SK-N-MC (cell line): ENCODE measurements around the gene USP3.
A peak's percentile ranks its signal among the peaks of the same experiment; 100 is the strongest.

Experiments used
- DNase-seq: peaks from one replicate; pipeline ENCODE4 v3.0.0-alpha.2; 2011; ENCODE audit warnings: low read depth, low spot score
- H3K27ac ChIP-seq: fragments of 200-600 bp; sonication (generic); 2 replicates; pipeline ENCODE4 v1.5.1; 2016; ENCODE audit warnings: mixed run types
- H3K36me3 ChIP-seq: fragments of 200-600 bp; sonication (generic); 2 replicates; pipeline ENCODE4 v1.6.1; 2017; ENCODE audit warnings: antibody characterized with exemption, low read length, mixed read lengths; ENCODE audit not compliant: insufficient read depth
- H3K4me3 ChIP-seq: fragments of 200-600 bp; sonication (generic); 2 replicates; pipeline ENCODE4 v1.5.1; 2016
- H3K9ac ChIP-seq: fragments of 200-600 bp; sonication (generic); 2 replicates; pipeline ENCODE4 v1.8.0; 2017; ENCODE audit warnings: mixed run types, mixed read lengths; ENCODE audit not compliant: insufficient read length
- H3K9me3 ChIP-seq: fragments of 200-600 bp; sonication (generic); 2 replicates; pipeline ENCODE4 v1.6.1; 2017; ENCODE audit warnings: low read depth, mild to moderate bottlenecking, antibody characterized with exemption, low read length, moderate library complexity, mixed read lengths
- EZH2 ChIP-seq: fragments of 200-600 bp; sonication (generic); IDR thresholded peaks from one replicate; pipeline ENCODE4 v1.6.1; 2017; ENCODE audit warnings: antibody characterized with exemption
- FOXP2 ChIP-seq: optimal IDR thresholded peaks from 2 replicates; pipeline ENCODE3; 2011; ENCODE audit warnings: mild to moderate bottlenecking, moderate library complexity; ENCODE audit not compliant: insufficient read depth; ENCODE audit errors: extremely low read length, control extremely low read depth
- POLR2AphosphoS5 ChIP-seq: IDR thresholded peaks from 2 replicates; pipeline ENCODE4 v1.6.1; 2012; ENCODE audit warnings: mild to moderate bottlenecking, low read depth, low read length, borderline replicate concordance

USP3 gene

DNA sequence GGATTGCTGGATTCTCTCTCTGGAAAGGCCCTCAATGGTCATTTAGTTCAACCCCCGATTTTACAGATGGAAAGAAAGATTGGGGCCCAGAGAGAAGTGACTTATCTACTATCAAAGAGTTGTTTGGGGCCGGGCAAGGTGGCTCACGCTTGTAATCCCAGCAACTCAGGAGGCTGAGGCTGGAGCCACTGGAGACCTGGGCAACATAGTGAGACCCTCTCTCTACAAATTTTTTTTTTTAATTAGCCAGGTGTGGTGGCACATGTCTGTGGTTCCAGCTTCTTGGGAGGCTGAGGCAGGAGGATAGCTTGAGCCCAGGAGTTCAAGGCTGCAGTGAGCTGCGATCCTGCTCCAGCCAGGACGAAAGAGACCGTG is 5.2 kb upstream of the USP3 start:
- Histone ChIP-seq H3K9me3 (no peaks in the 10 kb centered on the region), H3K9ac (no peak overlapping the region), H3K27ac (no peak overlapping the region), H3K36me3 (no peaks in the 10 kb centered on the region), H3K4me3 (no peak overlapping the region)
- no peak for TF ChIP-seq POLR2AphosphoS5
- TF ChIP-seq EZH2 = no peak
- TF ChIP-seq FOXP2 = no peak
- no peak for DNase-seq

DNA sequence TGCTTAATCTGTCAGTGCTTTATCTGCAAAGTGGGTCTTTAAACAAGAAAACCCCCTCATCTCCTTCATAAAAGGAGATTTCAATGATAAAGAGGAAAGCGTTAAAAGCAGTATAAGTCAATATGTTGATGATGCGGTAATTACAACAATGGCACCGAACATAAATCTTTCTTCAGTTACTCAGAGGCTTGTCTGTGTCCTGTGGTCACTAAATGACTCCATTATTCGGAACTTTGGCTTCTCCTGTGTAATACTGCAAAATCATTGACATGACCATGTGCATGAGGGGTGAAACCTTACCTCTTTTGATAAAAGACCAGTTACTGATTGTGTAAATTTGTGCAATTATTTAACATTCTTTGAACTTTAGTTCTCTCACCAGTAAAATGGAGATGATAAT is 4.8 kb upstream of the USP3 start:
- no peak for DNase-seq

DNA sequence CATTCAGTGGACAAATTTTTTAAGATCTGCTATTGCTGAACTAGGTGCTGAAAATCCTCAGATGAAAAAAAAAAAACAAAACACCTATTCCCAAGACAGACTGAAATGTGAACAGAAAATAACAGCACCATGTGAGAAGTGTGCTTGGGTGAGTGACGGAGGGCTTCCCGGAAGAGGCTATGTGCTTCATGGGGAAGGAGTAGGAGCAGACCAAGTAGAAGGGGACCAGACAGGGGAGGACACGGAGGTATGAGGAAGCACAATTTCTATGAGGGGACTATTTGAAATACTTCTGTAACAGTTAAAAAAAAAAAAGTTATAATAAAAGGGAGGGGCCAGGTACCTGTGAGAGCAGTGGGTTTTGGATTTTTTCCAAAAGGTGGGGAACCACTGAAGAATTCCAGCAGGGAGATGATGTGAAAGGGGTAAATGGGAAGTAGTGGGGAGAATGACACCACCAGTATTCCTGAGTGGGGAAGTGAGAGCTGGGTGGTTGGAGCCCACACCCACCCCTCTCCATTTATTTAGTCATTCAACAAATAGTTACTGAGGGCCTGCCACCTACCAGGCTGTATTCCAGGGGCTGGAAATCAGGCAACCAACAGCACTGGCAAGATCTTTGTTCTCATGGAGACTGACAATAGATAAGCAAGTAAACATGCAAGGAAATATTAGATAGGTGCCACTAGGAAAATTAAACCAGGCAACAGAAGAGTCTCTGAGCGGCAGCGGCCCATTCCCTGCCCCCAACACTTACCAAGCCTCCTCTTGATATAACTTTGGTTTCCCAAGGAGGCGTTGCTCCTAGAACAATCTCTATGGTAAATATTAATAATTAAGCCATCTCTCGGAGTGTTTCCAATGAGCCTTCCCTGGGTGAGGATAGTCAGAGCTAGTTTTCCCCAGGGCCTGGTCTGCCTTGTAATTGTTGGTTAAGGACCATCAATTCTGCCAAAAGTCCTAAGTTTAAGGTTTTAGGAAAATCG is 3.8 kb upstream of the USP3 start:
- no peak overlapping the region for H3K9ac ChIP-seq
- no peaks in the 10 kb centered on the region for H3K9me3 ChIP-seq
- H3K4me3 ChIP-seq = peak overlapping the region; percentile 70
- H3K36me3 ChIP-seq = no peaks in the 10 kb centered on the region
- no peak for DNase-seq
- H3K27ac ChIP-seq = peak overlapping the region; percentile 87; the same call in 1 of the 2 replicates
- no peak for TF ChIP-seq FOXP2
- TF ChIP-seq EZH2 = no peak
- no peak for TF ChIP-seq POLR2AphosphoS5

More for the DNA sequence above, 4.8 kb upstream of the USP3 start:
- Histone ChIP-seq H3K36me3 (no peaks in the 10 kb centered on the region), H3K9me3 (no peaks in the 10 kb centered on the region), H3K9ac (no peak overlapping the region), H3K27ac (no peak overlapping the region), H3K4me3 (no peak overlapping the region)
- TF ChIP-seq FOXP2 (no peak), EZH2 (no peak), POLR2AphosphoS5 (no peak)

DNA sequence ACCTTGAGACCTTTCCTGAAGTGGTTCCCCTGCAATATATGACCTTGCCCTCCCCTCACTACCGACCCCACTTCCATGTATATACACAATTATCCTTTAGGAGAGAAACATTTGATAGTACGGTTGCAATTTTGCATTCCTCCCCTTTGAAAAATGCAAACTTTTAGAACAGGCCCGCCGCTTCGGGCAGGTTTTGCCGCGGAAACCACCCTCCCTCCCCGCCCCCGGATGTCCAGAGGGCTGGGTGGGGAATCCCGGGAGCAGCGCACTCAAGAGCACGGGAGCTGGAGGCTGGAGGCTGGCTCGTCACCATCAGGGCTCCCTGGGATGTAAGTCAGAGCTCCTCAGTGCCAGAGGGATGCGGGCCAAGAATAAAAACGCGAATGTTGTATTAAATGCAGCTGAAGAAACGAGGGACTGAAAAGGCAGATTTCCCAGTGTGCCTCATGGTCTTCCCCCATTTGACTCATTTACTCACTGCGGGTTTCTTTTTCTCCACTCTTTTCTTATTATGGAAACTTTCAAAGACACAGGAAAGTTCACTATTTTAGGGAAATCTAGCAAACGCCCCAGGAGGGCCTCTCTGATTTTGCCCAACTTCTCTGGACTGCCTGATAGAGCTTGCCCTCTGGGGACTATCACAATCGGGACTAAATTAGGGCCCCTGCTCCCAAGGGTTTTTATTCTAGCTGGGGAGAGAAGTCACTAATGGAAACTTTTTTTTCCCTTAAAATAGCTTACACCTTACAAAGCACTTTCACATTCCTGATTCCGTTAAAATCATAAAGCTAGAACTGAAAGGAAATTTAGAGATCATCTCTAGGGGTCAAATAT is 2.9 kb upstream of the USP3 start:
- peak overlapping the region; percentile 87 for H3K27ac ChIP-seq
- DNase-seq = no peak

DNA sequence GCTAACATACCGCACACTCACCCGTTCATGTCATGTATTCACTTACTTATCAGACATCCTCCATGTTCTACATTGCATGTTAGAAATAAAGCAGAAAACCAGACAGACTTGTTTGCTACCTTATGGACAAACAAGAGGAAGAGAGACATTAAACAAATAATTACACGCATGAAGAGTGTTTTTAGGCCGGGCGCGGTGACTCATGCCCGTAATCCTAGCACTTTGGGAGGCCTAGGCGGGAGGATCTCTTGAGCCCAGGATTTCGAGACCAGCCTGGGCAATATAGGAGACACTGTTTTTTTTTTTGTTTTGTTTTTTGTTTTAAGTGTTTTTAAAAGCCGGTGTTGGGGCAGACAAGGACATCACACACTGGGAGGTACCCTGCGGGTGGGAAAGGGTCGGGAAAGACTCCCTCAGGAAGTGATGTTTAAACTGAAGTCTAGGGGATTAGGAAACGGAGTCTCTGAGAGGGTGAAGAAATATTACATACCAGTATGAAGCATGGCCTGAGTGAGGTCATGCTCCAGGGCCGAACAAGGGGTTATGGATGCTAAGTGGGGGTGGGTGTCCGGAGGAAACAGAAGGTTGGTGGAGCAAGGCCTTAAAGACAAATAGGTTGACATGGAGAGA is 2.1 kb upstream of the USP3 start:
- Histone ChIP-seq H3K9ac (no peak overlapping the region), H3K9me3 (no peaks in the 10 kb centered on the region), H3K4me3 (peak overlapping the region; percentile 70; the same call in 1 of the 2 replicates), H3K36me3 (no peaks in the 10 kb centered on the region), H3K27ac (peak overlapping the region; percentile 87)
- TF ChIP-seq POLR2AphosphoS5 (no peak), FOXP2 (no peak), EZH2 (no peak)
- no peak for DNase-seq

More for the DNA sequence above, 2.9 kb upstream of the USP3 start:
- Histone ChIP-seq H3K9me3 (no peaks in the 10 kb centered on the region), H3K36me3 (no peaks in the 10 kb centered on the region), H3K4me3 (peak overlapping the region; percentile 70), H3K9ac (peak overlapping the region; percentile 61)
- TF ChIP-seq EZH2 = no peak
- no peak; the same call in 1 of the 2 replicates for TF ChIP-seq POLR2AphosphoS5
- TF ChIP-seq FOXP2 = no peak

DNA sequence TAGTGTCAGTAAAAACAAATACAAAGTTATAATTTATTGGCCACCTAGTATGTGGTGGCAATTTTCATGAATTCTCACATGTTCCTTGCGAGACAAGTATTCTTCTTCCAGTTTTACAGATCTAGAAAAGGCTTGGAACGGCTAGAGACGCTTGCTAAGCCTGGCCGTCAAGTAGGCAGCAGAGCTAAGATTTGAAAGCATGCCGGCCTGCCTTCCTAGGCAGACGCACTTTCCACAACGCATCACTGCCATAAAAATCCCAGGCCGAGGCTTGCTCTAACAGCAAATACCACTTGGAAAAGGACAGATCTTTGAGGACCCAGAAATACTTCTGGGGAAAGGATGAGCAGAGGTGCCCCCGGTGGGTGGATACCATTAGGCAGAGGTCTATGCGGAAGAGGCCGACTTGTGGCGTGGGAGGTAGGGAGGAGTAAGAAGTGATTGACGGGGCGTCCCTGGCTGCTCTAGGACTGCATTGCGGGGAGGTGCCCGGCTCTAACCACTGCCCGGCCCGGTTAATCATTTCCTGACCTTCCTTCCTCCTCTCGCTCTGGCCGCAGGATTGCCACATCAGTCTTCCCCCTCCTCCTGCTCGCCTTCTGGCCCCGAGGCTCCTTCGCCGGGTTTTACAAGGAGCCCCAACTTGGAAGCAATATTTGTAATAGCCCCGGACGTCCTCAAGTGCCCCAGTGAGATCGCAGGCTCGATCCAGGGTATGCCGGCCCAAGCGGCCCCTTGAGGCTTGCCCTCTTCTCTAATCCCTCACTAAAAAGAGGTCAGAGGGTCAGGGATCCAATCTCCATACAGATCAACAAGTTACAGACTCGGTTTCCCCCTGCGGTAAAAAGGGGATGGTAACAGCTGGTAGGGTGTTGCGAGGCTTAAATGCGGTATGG is 1.3 kb upstream of the USP3 start:
- TF ChIP-seq FOXP2 = no peak
- no peak for TF ChIP-seq POLR2AphosphoS5
- TF ChIP-seq EZH2 = no peak

DNA sequence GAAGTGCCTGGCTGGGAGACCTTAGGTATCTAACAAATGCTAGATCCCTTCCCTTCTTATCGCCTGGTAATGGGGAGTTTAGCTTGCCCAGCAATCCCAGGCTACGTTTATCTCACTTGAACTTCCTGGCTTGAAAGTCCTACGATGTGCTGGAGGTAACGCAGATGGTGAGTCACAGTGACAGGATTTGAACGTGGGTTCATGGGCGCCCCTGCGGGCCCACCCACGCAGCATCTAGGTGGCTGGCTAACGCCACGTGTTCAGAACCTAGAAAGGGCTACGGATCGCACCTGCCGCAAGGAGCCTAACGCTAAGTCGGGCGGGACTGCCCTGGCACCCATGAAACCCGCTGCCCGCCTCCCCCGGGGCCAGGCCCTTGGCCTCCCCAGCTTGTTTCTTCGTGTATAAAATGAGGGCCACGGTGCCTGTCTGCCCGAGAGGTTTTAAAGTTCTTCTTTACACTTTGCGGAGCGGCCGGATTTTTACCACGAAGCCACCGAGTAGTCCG is 600 bp upstream of the USP3 start:
- Histone ChIP-seq H3K9ac (peak overlapping the region; percentile 41), H3K4me3 (peak overlapping the region; percentile 74), H3K9me3 (no peaks in the 10 kb centered on the region), H3K27ac (no peak overlapping the region), H3K36me3 (no peaks in the 10 kb centered on the region)
- no peak for TF ChIP-seq EZH2
- no peak for TF ChIP-seq FOXP2
- TF ChIP-seq POLR2AphosphoS5 = no peak
- DNase-seq = no peak

More for the DNA sequence above, 1.3 kb upstream of the USP3 start:
- no peak overlapping the region for H3K4me3 ChIP-seq
- no peak overlapping the region for H3K9ac ChIP-seq
- DNase-seq = no peak
- no peak overlapping the region for H3K27ac ChIP-seq
- H3K36me3 ChIP-seq = no peaks in the 10 kb centered on the region
- no peaks in the 10 kb centered on the region for H3K9me3 ChIP-seq
